ENCODE measurements around the gene AGPAT3.

Gene AGPAT3

GRCh38 chr21:43982489-43983078 is 117.6 kb downstream of the AGPAT3 start:
- DNase-seq, result no peak

DNA sequence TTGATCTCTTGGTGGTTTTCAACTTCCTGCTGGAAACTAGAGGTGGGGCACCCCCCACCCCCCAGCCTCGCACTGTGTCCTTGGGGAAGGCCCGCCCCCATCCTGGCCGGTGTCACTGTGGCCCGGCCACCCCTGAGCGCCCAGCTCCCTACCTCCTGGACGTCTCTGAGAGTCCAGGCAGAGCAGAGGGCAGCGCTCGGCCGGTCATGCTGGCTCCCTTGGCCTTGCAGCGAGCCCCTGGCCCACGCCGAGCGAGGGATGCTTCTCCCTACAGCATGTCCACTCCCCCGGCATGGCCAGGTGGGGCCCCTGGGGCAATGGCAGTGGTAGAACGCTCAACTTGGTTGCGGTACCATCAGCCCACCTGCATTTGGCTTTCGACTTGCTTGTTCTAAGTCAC is 118.4 kb downstream of the AGPAT3 start:
- no peak for DNase-seq

DNA sequence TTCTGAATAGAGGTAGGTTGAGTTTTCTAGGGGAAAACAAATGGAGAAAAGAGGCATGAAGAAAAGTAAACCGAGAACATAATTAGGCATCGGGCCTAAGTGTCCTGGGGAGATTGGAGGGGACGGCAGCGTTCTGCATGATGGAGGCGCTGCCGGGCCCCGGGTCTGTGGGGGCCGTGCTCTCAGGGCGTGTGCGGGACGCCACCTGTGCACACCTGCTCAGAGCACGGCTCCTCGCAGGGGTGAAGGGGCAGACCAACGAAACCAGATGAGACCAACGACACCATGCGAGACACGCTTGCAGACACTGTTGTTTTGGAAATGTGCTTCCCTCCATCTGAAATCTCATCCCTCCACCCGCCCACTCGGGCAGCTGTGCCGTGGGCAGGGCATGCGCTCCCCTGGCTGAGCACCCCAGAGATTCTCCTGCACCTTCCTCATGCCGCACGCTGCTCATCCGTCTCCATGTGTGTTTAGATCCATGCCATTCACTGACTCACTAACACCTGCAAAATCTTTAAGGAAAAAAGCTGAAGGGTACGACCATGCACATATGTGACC is 118.9 kb downstream of the AGPAT3 start:
- DNase-seq, result no peak

DNA sequence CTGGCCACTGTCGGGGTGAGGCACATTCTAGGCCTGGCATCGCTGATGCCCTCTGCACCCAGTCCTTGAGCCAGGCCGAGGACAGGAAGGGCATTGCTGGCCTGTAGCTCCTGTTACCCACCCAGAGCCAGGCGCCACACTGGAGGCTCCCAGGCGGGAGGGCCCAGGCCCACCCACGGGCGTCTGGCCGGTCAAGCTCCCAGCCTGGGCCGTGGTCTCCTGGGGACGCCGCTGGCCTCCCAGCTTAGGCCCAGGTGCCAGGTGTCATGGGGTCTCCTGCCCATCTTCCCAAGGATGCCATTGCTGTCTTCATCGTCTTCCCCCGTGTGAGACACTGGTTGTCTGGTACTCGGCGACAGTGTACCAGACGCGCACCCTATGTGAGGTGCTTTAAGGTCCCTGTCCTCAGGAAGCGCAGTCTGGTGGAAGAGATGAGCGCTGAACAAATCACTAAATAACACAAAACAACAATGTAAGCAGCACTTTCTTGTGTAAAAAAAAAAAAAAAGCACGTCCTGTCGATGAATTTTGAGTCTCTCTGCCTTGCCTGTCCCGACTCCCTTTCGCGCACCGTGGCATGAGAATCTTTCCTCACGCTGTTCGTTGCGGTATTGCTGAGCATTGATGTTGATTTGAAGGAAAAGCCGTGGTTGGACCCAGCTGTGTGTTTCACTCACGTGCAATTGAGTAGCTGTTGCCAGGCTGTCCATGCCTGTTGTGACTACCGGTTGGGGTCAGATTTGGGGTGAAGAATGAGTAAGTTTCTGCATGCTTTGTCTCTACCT is 120.1 kb downstream of the AGPAT3 start:
- no peak for DNase-seq

DNA sequence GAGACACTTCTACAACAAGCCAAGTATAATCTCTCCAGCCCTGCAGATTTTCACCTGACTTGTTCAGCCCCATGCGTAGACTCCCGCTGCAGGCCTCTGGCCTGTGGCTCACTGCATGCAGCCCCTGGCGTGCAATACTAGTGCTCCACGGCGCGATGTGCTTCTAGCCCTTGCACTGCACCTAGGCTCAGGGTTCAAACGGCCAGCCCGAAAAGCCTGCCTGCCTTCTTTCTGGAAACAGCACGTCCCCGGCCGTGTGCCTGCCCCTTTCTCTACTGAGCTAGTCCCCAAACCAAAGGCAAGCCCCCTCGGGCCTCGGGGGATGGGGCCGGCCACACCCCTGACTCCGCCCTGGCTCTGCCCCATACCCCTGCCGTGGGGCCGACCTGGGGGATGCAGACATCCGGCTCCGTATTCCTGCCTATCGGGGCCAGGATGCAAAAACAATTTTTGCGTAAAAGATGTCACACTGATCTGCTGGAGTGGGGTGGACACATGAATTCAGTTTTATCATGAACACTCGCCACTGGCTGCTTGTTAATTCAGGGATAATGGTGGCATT is 120.7 kb downstream of the AGPAT3 start:
- DNase-seq, result peak; percentile 58

- DNase-seq, result no peak
Observed at GRCh38 chr21:43986544-43987451, 121.8 kb downstream of the AGPAT3 start.

DNA sequence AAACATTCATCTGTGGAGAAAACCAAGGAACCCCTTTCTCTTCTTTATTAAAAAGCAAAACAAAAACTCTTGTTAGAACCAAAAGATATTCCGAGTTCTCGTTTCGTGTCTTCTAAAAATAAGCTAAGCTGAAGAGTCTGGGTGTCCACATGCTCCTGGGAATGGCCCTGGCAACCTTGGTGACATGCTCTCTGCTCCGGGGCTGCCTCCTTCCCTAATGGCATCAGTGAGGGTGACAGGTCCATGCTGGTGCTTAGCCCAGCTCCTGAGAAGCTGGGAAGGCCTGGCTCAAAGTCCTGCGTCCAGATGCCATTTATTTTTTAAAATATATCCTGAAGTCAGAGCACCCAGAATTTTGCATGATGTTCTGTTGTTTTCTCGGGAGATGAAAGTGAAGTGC is 122.5 kb downstream of the AGPAT3 start:
- no peak for DNase-seq

- DNase-seq, result no peak
Observed at GRCh38 chr21:43988016-43988415, 123.0 kb downstream of the AGPAT3 start.

DNA sequence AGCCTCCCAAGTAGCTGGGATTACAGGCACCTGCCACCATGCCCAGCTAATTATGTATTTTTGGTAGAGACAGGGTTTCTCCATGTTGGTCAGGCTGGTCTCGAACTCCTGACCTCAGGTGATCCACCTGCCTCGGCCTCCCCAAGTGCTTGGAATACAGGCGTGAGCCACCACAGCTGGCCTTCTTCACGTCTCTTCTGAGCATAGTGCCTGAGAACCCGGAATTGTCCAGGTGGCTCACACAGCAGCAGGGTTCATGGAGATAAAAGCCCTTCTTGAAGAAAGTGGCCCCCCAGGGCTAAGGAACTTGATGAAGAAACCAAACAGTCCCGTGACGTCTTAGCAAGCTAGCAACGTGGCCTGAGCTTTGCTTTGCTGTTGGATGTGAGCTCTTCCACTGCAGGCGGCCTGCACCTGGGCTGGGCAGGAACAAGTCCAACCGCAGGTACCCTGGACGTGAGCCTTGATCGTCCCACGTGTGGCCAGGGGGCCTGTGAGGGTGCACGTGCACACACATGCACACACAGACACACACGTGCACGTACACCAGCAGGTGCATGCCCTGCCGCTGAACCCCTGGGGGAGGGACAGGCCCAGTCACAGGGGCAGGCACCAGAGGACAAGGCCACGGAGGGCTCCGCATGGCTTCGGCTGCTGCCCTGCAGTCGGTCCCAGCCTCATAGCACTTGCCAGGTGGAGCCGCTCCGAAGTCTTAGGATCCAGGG is 123.6 kb downstream of the AGPAT3 start:
- DNase-seq, result no peak

DNA sequence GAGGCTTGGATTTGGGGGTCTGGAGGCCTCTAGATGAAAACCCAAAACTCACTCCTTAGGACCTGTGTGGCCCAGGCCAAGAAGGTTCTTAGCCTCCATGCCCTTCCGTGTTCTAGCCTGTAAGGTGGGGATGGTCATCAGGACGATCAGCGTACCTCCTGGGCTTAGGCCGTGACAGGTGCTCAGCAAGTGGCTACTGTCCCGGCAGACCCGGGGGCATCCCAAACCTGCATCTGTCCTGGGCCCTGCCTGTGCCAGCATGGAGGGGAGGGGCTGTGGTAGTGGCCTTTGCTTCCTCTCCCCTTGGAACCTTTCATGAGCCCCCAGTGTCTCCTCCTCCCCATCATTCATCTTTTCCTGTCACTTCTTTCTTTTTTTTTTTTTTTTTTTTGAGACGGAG is 124.4 kb downstream of the AGPAT3 start:
- DNase-seq, result no peak

- DNase-seq, result no peak
Observed at GRCh38 chr21:43991447-43991991, 126.5 kb downstream of the AGPAT3 start.

- DNase-seq, result no peak
Observed at GRCh38 chr21:43992121-43992520, 127.1 kb downstream of the AGPAT3 start.

DNA sequence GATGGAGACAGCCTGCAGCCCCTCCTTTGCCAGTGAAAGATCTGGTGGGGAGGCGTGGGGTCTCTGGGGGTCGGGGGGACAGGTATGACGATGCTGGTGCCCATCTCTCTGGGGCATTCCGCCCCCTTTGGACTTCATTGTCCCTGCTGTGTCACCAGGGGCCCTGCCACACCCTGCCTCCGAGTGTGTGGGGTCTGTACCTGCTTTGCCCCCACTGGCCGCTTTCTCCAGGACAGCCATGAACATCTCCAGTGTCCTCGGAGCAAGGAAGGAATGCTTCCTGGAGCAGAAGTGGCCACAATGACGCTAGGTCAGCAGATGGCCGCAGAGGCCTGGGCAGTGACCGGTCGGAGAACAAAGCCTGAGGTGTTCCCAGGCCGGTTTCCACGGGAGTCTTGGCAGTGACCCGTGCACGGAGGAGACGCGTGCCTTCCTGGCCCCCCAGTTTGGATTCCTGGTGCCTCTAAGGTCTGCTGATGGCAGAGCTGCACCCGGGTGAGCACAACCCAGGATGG is 128.5 kb downstream of the AGPAT3 start:
- DNase-seq, result no peak

DNA sequence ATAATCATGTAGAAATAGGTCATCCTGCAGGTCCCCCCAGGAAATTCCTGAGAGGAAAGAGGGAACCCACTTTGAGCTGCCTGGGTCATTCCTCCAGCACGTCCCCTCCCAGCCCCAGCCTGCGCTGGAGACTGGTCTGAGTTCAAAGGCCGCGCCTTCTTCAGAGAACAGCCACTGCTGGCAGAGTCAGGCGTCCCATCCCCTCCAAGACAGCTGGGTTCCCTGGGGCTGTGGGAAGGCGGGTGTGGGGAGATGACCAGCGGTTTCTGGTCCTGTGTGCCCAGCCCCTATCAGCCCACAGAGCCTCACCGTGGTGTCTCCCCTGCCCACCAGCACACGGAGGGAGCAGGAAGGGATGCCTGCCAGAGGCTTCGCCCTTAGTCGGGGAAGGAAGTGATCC is 129.1 kb downstream of the AGPAT3 start:
- DNase-seq, result no peak

GRCh38 chr21:43994646-43995045 is 129.6 kb downstream of the AGPAT3 start:
- DNase-seq, result no peak

- no peak for DNase-seq
Observed at GRCh38 chr21:43995521-43996105, 130.6 kb downstream of the AGPAT3 start.

DNA sequence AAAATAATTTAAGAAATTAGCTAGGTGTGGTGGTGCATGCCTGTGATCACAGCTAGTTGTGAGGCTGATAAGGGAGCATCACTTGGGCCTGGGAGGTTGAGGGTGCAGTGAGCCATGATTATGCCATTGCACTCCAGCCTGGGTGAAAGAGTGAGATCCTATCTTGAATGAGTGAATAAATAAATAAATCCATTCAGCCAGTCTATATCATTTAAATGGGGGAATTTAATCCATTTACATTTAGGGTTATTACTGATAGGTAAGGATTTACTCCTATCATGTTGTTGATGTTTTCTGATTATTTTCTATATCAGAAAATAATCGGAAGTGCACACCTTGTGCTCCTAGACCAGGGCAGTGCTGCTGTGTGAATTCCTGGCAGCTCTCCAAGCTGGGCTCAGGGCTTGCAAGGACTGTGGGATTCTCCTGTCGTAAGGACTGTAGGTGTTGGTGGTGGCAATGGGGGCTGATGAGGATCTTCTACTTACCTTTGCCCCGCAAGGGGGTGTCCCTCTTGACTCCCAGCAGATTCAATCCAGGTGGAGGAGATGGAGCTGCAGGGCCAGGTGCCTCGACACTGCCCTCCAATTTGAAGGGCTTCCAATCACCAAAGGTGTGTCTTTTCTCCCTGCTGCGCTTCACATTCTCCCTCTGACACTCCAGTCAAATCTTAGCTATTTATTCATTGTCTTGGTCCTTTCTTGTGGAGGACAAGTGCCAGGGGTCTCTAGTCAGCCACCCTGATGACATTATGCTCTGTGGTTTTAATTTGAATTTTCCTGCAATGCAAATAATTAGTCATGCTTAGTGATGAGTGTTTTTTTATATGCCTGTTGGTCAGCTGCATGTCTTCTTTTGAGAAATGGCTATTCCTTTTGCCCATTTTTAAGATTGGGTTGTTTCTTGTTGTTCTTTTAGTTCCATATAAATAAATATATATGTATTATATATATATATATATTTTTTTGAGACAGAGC is 133.0 kb downstream of the AGPAT3 start:
- no peak for DNase-seq

- no peak for DNase-seq
Observed at GRCh38 chr21:44000360-44000759, 135.3 kb downstream of the AGPAT3 start.

DNA sequence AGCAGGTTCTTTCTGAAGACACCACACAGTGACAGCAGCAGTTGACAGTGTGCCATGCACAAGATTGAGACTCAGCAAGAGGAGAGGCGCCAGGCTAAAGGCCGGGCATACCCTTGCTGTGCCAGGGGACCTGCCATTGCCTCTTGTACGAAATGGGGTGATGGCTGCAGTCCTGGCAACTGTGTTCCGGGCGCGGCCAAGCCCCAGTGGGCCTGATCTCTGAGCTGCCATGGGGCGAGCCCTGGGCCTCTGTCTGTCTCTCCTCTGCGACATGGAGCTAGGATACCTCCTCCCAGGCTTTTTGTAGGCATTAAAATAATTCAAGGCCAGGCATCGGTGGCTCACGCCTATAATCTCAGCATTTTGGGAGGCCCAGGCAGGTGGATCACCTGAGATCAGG is 137.5 kb downstream of the AGPAT3 start:
- no peak for DNase-seq

Data from right forelimb (tissue), 1 donor.